Loucy (cell line): ENCODE results near the gene SETX.

ENCODE experiments used
- H2AFZ ChIP-seq: fragments of 200-600 bp; sonication (generic); 2 replicates; pipeline ENCODE4 v1.6.0; 2016; ENCODE audit warnings: antibody characterized with exemption, mild to moderate bottlenecking, low read length, moderate library complexity
- H3F3A ChIP-seq: fragments of 200-600 bp; 2 replicates; pipeline ENCODE4 v1.6.0; 2016; ENCODE audit warnings: antibody characterized with exemption, low read depth, mild to moderate bottlenecking
- H3K27me3 ChIP-seq: fragments of 200-600 bp; sonication (generic); 2 replicates; pipeline ENCODE4 v1.6.1; 2014; ENCODE audit warnings: low read length, mild to moderate bottlenecking; ENCODE audit not compliant: insufficient read depth, poor library complexity, severe bottlenecking
- H3K36me3 ChIP-seq: fragments of 200-600 bp; sonication (generic); 2 replicates; pipeline ENCODE4 v1.6.1; 2016; ENCODE audit warnings: low read length; ENCODE audit not compliant: insufficient read depth
- H3K4me1 ChIP-seq: fragments of 200-600 bp; sonication (generic); 2 replicates; pipeline ENCODE4 v1.5.1; 2014; ENCODE audit warnings: low read length, mild to moderate bottlenecking; ENCODE audit not compliant: insufficient read depth, poor library complexity, severe bottlenecking
- H3K4me2 ChIP-seq: fragments of 200-600 bp; sonication (generic); 2 replicates; pipeline ENCODE4 v1.6.0; 2014; ENCODE audit warnings: antibody characterized with exemption, low read length, low read depth, mild to moderate bottlenecking; ENCODE audit not compliant: poor library complexity, severe bottlenecking
- H3K4me3 ChIP-seq: fragments of 200-600 bp; sonication (generic); 2 replicates; pipeline ENCODE4 v1.5.1; 2014; ENCODE audit warnings: low read length, mild to moderate bottlenecking, mixed read lengths; ENCODE audit not compliant: poor library complexity, severe bottlenecking
- H3K79me2 ChIP-seq: fragments of 200-600 bp; sonication (generic); 2 replicates; pipeline ENCODE4 v1.6.1; 2014; ENCODE audit warnings: low read length; ENCODE audit not compliant: insufficient read depth
- H3K9ac ChIP-seq: fragments of 200-600 bp; sonication (generic); 2 replicates; pipeline ENCODE4 v1.6.0; 2014; ENCODE audit warnings: mild to moderate bottlenecking, low read depth, low read length, moderate library complexity; ENCODE audit not compliant: poor library complexity, severe bottlenecking
- H3K9me2 ChIP-seq: fragments of 200-600 bp; sonication (generic); replicated peaks from 2 replicates; pipeline ENCODE4 v1.6.1; 2016; ENCODE audit warnings: low read depth, low read length, mixed read lengths
- H3K9me3 ChIP-seq: fragments of 200-600 bp; sonication (generic); 2 replicates; pipeline ENCODE4 v1.6.1; 2014; ENCODE audit warnings: mild to moderate bottlenecking, antibody characterized with exemption, low read length, low read depth; ENCODE audit not compliant: insufficient read depth
- H4K20me1 ChIP-seq: fragments of 200-600 bp; sonication (generic); 2 replicates; pipeline ENCODE4 v1.6.0; 2014; ENCODE audit warnings: antibody characterized with exemption, low read length, mild to moderate bottlenecking; ENCODE audit not compliant: insufficient read depth, poor library complexity, severe bottlenecking
- CTCF ChIP-seq: fragments of 200-600 bp; sonication (generic); conservative IDR thresholded peaks from 2 replicates; pipeline ENCODE4 v1.5.1; 2014; ENCODE audit warnings: mild to moderate bottlenecking, antibody characterized with exemption, low read length
- EZH2phosphoT487 ChIP-seq: fragments of 200-600 bp; IDR thresholded peaks from 2 replicates; pipeline ENCODE4 v1.6.1; 2018; ENCODE audit warnings: antibody characterized with exemption, mild to moderate bottlenecking, moderate library complexity, borderline replicate concordance

The SETX gene

GRCh38 chr9:132235894-132236661 is 118.7 kb downstream of the SETX start:
- peak; percentile 96 for TF ChIP-seq CTCF
- no peak for TF ChIP-seq EZH2phosphoT487
- H2AFZ ChIP-seq: no peak overlapping the region
- H3K4me2 ChIP-seq: no peak overlapping the region

GRCh38 chr9:132235125-132235524 is 119.7 kb downstream of the SETX start:
- no peaks in the 10 kb centered on the region for H3F3A ChIP-seq
- TF ChIP-seq CTCF: no peak
- TF ChIP-seq EZH2phosphoT487: no peak
- no peaks in the 10 kb centered on the region for H3K9me3 ChIP-seq
- H3K79me2 ChIP-seq: no peaks in the 10 kb centered on the region
- H3K4me3 ChIP-seq: no peak overlapping the region
- H3K4me1 ChIP-seq: no peaks in the 10 kb centered on the region
- no peaks in the 10 kb centered on the region for H4K20me1 ChIP-seq
- no peaks in the 10 kb centered on the region for H3K27me3 ChIP-seq
- H3K4me2 ChIP-seq: no peak overlapping the region
- H3K36me3 ChIP-seq: peaks cover 2% of the 10 kb centered on the region; the same call in 1 of the 2 replicates
- H3K9ac ChIP-seq: no peak overlapping the region
- H2AFZ ChIP-seq: no peak overlapping the region
- H3K9me2 ChIP-seq: no peaks in the 10 kb centered on the region

More at GRCh38 chr9:132235894-132236661, 118.7 kb downstream of the SETX start:
- Histone ChIP-seq H3K79me2 (no peaks in the 10 kb centered on the region), H3F3A (no peaks in the 10 kb centered on the region), H3K9me2 (no peaks in the 10 kb centered on the region), H4K20me1 (no peaks in the 10 kb centered on the region), H3K4me3 (no peak overlapping the region), H3K9ac (no peak overlapping the region), H3K36me3 (no peaks in the 10 kb centered on the region), H3K4me1 (peaks cover 6% of the 10 kb centered on the region), H3K27me3 (no peaks in the 10 kb centered on the region), H3K9me3 (no peaks in the 10 kb centered on the region)

GRCh38 chr9:132234535-132234934 is 120.3 kb downstream of the SETX start:
- TF ChIP-seq EZH2phosphoT487 (no peak), CTCF (no peak)
- H4K20me1 ChIP-seq: no peaks in the 10 kb centered on the region
- H3F3A ChIP-seq: no peaks in the 10 kb centered on the region
- H3K9ac ChIP-seq: no peak overlapping the region
- no peak overlapping the region for H3K4me3 ChIP-seq
- peaks cover 8% of the 10 kb centered on the region; the same call in 1 of the 2 replicates for H3K36me3 ChIP-seq
- H3K27me3 ChIP-seq: no peaks in the 10 kb centered on the region
- no peaks in the 10 kb centered on the region for H3K9me2 ChIP-seq
- no peak overlapping the region for H2AFZ ChIP-seq
- H3K4me1 ChIP-seq: no peaks in the 10 kb centered on the region
- no peak overlapping the region for H3K4me2 ChIP-seq
- H3K9me3 ChIP-seq: no peaks in the 10 kb centered on the region
- H3K79me2 ChIP-seq: no peaks in the 10 kb centered on the region
